GM19351 (cell line): Measurements from ENCODE around the gene PITX3.
A peak's percentile ranks its signal among the peaks of the same experiment; 100 is the strongest.
"Not testable (repeated sequence)": the region's sequence is repeated elsewhere in the genome, so short reads cannot be mapped to it uniquely, and the experiment has no call there.

Source experiments
- ATAC-seq: cut with Tn5 transposase; IDR thresholded peaks from one replicate; pipeline ENCODE4 v1.9.1; 2021; ENCODE audit warnings: mild to moderate bottlenecking, moderate library complexity; ENCODE audit not compliant: unreplicated experiment

The PITX3 gene

GRCh38 chr10:102261196-102261595, 19.9 kb upstream of the PITX3 start:
- ATAC-seq = no peak

DNA sequence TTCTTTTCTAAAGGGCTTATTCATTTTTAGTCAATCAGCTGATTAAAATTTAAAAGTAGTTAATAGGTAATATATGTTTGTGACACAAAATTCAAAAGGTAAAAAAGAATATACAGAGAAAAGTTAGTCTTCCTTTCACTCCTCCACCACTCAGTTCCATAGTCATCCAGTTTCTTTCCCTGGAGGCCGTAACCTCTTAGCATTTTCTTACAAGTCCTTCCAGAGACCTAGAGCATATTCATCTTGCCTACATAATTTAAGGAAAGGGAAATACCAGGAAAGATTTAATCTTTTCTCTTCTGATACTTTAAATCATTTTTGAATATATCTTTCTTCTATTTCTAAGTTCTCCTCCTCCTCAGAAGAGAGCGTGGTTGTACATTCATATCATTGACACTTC, 14.1 kb upstream of the PITX3 start:
- ATAC-seq = no peak

GRCh38 chr10:102254426-102254825, 13.1 kb upstream of the PITX3 start:
- no peak for ATAC-seq

GRCh38 chr10:102252508-102252907, 11.2 kb upstream of the PITX3 start:
- not testable (repeated sequence) for ATAC-seq

DNA sequence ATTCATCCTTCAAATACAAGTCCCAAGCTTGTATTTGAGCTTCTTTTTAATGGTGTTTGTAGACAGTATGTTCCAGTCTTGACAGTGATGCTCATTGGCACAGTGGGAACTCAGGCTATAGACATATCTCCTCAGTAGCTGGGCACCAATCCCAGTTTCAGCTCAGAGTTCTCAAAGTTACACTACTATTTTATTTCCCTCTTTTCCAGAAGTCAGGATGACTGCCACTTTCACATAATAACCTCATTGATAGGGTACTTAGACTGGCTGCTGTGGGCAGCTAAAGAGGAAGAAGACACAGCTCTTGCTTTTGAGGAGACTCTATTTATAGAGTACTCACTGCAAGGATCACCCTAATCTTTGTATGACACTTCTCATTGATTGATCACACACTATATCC, 6.4 kb upstream of the PITX3 start:
- no peak for ATAC-seq

DNA sequence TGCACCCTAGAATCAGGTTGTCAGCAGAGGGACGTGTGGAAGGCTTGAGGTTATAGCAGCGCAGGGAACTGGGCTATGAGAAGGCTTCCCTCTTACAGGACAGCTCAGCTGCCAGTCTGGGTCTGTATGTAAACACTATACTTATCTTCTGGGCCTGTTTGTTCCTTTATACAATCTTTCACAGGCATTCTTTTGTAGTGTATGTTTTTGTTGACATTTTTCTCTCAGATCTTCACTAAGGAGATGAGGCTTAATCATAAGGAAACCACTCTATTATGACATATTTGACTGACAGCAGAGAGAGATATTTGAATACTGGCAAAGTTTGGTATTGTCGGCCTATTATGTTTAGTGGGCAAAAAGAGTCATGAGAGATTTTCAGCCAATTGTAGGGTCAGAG, 4.9 kb upstream of the PITX3 start:
- no peak for ATAC-seq

GRCh38 chr10:102245932-102246251, 4.6 kb upstream of the PITX3 start:
- ATAC-seq = no peak

- peak; percentile 87 for ATAC-seq
These were observed 4.0 kb upstream of the PITX3 start, which contains the start of gene GBF1 for GRCh38 chr10:102245082-102245931. TSS of gene GBF1 (plus strand) at chr10:102245532. CDS start at chr10:102258939, 13,407 bp downstream.

DNA sequence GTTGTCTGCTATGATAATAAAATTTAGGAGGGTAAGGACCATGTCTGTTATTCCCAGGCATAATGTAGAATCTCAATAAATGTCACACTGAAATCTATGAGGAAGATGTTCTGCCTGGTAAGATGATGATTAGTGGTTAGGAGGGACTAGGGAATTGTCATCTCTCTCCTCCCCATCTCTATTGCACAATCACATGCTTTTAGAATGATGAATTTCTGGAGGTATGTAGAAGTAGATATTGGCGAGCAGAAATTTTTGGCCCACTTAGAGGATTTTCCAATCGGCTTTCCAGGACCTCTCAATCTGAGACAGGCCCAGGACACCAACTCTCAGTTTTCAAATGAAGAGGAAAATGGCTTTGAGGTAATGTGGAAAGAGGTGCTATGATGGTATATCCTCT, 2.0 kb upstream of the PITX3 start:
- no peak for ATAC-seq

DNA sequence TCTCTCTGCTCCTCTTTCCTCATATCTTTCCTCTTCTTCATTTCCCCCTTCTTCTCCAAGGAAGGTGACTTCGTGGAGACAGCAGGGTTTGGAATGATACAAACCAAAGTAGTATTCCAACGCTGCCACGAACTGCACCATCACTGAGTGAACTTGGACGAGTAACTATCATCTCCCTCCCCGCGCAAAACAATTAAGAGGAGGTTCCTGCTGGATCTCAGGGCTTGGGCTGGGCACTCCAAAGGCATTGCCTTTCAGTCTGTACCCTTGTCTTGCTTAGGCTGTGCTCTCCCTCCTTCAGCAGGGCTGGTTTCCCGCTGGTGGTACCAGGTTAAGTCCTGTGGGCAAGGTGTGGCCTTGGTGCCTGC, 790 bp upstream of the PITX3 start:
- ATAC-seq = no peak

DNA sequence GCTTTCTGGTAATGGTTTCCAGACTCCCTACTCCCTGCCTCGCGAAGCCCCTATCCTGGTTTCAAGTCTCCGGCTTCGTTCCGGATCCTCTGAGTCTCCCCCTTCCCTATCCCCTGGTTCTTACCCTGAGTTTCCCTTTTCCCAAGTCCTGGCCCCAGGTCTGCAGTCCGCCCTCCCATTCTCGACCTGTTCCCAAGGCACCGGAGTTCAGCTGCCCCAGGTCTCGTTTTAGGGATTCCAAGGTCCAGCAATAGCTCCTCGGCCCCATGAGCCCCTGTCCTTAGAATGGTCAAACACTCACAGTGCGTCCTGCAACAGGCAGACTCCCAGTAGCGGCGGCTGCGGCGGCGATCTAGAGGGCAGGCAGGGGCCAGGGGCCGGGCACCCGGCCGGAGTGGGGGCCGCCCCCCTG, 274 bp downstream of the PITX3 start:
- ATAC-seq = no peak

DNA sequence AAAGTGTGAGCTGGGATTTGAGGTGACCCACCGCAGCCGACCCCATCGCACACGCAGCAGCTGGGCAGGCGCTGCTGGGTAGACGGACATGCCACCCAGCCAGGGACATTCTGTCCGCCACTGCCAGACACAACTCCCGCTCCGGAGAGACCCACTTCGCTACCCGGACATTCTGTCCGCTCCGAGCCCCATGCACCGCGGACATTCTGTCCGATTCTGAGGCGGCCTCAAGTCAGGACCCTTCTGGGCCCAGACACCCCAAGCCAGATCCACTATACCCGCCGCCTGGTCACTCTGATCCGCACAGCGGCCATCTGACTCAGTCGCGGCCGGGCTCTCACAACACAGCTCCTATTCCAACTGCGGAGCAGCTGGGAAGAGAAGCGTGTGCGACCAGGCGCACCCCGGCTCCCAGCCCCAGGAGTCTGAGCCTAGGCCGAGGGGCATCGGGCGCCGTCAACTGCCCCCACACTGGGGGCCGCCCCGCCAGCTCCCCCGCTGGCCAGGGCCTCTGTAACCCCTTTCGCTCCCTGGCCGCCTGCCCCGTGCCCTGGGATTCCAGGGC, 763 bp downstream of the PITX3 start:
- ATAC-seq = no peak

- no peak for ATAC-seq
These were observed 3.5 kb downstream of the PITX3 start for GRCh38 chr10:102237711-102238252.

- no peak for ATAC-seq
These were observed 5.3 kb downstream of the PITX3 start for GRCh38 chr10:102236006-102236405.

DNA sequence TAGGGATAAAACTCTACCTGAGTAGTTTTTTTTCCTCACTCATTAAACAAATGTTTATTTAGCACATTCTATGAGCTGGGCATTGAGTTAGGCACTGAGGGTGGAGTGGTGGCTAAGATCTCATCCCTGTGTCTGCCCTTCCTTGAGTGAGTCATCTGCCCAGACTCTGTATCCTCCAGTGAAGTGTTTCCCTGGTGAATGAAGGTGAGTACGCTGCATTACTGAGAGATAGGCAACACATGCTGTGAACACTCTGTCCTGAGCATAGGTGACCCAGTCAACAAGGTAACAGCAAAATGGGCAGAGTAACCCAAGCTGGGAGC, 5.8 kb downstream of the PITX3 start:
- ATAC-seq = no peak

DNA sequence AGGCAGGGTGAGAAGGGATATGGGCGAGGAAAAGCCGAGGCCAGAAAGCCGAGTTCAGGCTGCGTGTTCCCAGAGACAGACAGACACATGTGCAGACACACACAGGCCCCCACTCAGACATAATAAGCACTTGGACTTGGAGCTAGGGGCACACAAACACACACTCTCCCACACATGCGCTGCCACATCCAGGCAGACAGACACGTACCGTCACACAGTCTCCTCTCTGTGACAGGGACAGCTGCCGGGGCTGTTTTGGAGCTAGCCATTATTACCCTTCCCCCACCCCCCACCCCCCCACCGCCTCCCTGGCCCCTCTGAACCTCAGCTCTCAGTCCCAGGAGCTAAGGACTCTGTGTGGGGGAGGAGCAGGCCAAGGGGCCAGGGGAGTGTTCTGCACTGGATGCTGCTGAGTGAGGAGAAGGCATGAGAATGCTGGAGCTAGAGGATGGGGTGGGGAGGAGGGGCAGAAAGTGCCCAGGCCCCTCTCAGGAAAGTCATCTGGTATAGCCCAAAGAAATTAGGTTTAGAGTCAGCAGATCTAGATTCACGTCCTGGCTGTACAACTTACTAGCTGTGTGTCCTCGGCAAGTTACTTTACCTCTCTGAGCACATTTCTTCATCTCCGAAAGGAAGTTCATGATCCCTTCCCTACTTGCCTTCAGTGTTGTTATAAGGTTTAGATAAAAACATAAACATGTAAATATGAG, 6.3 kb downstream of the PITX3 start:
- ATAC-seq = no peak

- no peak for ATAC-seq
These were observed 7.3 kb downstream of the PITX3 start for GRCh38 chr10:102233997-102234396.

- no peak for ATAC-seq
These were observed 9.7 kb downstream of the PITX3 start for GRCh38 chr10:102231357-102232318.

DNA sequence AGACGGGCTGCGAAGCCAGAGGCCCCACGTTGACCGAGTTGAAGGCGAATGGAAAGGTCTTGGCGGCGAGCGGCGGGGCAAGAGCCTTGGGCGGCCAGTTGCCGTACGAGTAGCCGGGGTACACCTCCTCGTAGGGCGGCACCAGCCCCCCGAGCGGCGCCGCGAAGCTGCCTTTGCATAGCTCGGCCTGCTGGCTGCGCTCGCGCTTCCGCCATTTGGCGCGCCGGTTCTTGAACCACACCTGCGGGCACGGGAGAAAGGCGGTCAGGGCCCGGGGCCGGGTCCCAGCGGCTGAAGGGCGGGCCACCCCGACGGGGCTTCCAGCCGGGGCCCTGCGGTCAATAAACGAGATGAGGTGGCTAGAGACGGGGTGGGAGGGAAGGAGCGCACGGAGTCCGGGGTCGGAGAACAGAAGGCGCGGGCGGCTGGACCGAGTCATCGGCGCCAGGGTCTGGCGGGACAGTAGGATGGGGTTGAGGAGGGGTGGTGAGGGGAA, 10.4 kb downstream of the PITX3 start:
- no peak for ATAC-seq

DNA sequence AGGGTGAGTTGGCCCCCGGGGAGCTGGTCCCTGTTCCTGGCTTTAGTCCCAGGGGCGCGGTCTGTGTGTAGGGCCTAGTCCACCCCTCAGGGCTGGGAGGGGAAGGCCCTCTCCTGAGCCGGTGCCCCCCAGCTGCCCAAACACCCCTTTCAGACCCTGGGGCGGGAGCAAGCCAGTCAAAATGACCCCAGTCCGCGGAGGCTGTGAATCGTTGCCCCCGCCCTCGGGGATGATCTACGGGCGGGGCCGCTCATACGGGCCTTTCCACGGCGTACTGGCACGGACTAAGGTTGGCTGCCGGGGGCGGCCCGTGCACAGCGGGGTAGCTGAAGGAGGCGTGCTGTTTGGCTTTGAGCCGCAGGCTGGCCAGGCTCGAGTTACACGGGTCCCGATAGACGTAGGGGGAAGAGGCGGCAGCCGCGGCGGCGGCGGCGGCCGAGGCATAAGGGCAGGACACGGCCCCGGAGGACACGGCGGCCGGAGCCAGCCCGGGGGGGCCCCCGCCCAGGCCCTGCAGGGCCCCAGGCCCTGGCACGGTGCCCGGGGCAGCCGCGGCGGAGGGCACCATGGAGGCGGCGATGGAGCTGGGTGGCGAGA, 10.9 kb downstream of the PITX3 start:
- ATAC-seq = no peak
